Testis (tissue), 2 donors: ENCODE measurements around the gene BCL7B.

Experiments used
- CTCF ChIP-seq, 3 experiments: fragments of 450-650 bp in 2 of 3; fragments of 200-600 bp in 1 of 3; sonication (generic) in 1 of 3; IDR thresholded peaks; one replicate each; pipeline ENCODE4 v1.5.1; 2016 to 2019; ENCODE audit warnings: antibody characterized with exemption in 3 of 3, mild to moderate bottlenecking in 2 of 3, moderate library complexity in 1 of 3
- POLR2A ChIP-seq: fragments of 450-650 bp; IDR thresholded peaks from one replicate; pipeline ENCODE4 v1.6.1; 2017; ENCODE audit warnings: antibody characterized with exemption, mild to moderate bottlenecking, moderate library complexity

- TF ChIP-seq CTCF (IDR thresholded peaks at IDR 0.05), result no peak
- no peak for TF ChIP-seq POLR2A
Observed at GRCh38 chr7:73526896-73527821, 30.3 kb downstream of the BCL7B start.
